Stimulated activated CD8-positive, alpha-beta memory T cell treated with anti-CD3 and anti-CD28 coated beads, Interleukin-12 subunit alpha, Interleukin-12 subunit beta, amount 100 ng/mL, for 24 hours (primary cell): ENCODE measurements around the gene TRDMT1.
A peak's percentile ranks its signal among the peaks of the same experiment; 100 is the strongest.

Experiments used
- DNase-seq: peaks from one replicate; pipeline ENCODE4 v3.0.0-alpha.2; 2020; ENCODE audit errors: extremely low read depth

The TRDMT1 gene, protein sequence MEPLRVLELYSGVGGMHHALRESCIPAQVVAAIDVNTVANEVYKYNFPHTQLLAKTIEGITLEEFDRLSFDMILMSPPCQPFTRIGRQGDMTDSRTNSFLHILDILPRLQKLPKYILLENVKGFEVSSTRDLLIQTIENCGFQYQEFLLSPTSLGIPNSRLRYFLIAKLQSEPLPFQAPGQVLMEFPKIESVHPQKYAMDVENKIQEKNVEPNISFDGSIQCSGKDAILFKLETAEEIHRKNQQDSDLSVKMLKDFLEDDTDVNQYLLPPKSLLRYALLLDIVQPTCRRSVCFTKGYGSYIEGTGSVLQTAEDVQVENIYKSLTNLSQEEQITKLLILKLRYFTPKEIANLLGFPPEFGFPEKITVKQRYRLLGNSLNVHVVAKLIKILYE

DNA sequence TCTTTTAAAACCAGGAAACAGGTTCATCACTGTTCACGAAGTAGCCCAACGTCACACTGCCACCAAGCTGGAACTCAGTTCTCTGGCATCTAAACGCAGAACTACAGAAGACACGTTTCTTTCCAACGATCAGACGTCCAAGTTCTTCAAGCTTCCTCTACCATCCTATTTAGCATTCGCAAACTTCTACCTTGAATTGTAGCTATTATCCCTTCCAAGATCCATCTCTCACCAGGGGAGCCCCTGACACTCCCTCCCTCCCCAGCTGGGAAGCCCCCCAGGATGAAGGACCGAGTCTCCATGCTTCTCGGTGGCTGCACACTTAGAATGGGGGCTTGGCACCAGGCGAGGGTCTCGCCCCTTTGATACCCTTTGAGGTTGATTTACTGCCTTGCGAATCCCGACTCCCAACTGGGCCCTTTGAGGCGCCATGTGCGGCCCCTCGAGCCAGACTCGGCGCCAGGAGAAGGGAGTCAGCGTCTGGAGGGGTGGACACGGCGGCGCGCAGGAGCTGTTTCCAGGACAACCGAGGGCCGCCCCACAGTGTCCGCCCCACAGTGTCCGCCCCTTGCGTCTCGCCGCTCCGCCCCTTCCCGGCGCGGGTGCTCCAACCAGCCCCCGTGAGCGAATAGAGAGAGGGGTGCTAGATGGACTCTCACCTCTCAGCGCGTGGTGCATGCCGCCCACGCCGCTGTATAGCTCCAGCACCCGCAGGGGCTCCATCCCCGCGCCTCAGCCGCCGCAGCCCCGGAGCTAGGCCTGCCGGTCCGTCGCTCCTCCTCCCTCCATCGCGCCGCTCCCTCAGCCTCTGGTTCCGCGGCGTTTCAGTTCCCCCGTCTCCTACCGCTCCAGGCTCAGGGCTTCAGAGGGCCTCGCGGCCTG is at the start of gene TRDMT1:
TSS of gene TRDMT1 (minus strand) at position 761 of the 882 bp plus-strand sequence. CDS start at position 723, 38 bp downstream.
- peak; percentile 49 for DNase-seq

DNA sequence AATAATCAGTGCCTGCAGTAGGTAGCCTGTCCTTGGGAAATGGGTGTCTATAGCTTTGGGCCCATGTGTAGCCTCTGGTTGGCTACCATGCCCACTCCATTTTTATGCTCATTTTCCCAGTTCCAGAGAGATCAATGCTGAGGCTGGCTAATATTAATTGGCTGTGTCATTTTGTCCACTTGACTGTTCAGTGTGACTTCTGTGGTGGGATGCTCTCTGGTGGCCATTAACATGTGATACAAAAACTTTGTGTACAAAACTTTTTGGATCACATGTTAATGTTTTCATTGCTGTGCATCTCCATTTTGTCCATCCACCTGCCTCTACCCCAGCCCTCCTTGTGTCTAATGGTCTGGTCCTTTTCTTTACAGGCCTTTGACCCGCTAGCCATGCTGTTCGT is 49.3 kb upstream of the TRDMT1 start:
- DNase-seq: no peak

- DNase-seq: no peak
These were observed 48.3 kb upstream of the TRDMT1 start for GRCh38 chr10:17249820-17250219.

DNA sequence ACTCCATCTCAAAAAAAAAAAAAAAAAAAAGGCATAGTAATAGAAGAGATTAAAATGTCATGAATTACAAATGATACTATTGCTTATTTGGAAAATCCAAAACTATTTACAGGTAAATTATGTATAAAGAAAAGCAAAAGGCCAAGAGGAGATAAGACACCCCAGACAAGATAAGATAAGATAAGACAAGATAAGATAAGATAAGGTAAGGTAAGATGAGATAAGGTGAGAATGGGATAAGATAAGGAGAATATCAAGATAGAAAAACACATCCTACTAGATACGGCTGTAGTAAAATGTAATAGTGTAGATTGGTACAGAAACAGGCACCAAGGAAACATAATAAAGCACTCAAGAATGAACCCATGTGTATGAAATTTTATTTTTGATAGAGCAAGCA is 47.5 kb upstream of the TRDMT1 start:
- no peak for DNase-seq

DNA sequence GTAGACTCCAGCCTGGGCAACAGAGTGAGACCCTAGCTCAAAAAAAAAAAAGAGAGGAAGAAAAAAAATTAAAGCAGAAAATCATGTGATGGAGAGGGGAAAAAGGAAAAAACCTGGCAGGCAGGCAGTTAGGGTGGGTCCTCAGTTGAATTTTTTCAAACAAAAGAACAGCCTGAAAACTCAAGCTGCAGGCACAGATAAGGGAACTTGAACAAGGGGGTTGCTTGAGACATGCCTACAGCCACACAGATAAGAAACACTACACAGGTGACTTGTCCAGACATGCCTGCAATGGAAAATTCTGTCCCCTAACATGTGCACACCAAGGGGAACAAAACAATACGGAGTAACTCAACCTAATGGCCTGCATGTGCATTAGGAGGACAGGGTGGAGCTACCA is 45.7 kb upstream of the TRDMT1 start:
- DNase-seq: no peak

DNA sequence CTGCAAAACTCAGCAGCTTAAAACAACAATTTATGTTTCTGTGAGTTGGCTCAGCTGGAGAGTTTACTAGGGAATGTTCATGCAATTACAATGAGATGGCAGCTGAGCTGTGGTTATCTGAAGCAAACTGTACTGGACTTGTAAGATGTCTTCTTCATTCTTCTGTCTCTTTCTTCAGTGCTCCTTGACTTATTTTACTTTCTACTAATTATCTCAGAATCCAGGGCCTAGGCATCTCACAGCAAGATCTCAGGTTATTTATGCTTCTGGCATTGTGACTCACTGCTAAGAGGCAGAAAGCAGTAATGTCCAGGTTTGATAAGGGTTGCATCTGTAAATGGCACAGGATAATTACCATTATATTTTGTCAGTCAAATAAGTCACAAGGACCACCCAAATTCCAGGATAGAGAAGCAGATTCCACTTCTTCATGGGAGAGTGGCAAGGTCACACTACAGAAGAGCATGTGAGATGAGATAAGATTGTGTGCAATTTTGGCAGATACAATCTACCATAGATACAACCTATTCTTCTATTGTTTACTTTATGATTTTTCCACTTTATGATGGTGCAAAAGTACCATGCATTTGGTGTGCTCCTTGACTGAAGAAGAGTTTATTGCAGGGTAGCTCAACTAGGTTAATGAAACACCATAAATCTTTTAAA is 43.4 kb upstream of the TRDMT1 start:
- no peak for DNase-seq

GRCh38 chr10:17241611-17242333 is 40.3 kb upstream of the TRDMT1 start:
- no peak for DNase-seq

GRCh38 chr10:17240616-17241015 is 39.1 kb upstream of the TRDMT1 start:
- DNase-seq: no peak

DNA sequence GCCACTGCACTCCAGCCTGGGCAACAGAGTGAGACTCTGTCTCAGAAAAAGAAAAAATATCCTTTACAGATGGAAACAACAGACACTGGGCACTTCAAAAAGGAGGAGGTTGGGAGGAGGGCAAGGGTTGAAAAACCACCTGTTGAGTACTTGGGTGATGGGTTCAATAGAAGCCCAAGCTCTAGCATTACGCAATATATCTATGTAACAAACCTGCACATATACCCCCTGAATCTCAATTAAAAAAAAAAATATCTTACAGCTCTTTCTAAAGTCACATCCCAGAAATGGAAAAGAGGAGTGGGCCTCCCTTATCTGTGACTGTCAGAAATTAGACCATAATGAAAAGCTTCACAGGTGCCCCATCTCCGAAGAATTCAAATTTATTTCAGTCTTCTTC is 38.6 kb upstream of the TRDMT1 start:
- no peak for DNase-seq

DNA sequence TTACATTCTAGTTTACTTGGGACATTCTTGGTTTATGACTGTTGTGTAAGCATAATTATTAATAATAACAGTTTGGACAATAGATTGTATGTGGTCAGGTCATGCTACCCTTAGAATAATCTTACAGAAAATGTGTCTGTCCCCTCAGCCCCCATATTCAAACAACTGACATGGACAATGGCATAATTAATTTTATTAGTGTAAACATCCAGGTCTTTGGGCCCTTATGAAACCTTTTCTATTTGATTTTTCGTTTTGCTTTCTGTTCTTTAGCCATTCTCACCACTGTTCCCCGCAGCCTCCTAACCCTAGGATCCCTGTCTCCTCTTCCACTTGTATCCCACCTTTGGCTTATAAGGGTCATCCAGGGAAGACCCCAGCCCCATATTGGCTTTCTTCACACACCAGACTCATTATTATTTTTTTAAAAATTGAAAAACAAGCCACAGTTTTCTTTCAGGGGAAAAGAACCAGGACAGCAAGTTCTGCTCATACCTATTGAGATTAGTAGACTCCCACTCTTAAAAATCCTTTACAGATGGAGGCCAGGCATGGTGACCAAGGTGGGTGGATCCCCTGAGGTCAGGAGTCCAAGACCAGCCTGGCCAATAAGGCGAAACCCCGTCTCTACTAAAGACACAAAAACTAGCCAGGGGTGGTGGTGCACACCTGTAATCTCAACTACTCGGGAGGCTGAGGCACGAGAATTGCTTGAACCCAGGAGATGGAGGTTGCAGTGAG is 38.0 kb upstream of the TRDMT1 start:
- no peak for DNase-seq

GRCh38 chr10:17238445-17239291 is 37.2 kb upstream of the TRDMT1 start:
- no peak for DNase-seq

- DNase-seq: no peak
These were observed 36.5 kb upstream of the TRDMT1 start for GRCh38 chr10:17237915-17238444.

- no peak for DNase-seq
These were observed 35.7 kb upstream of the TRDMT1 start for GRCh38 chr10:17237149-17237527.

GRCh38 chr10:17236468-17237148 is 35.1 kb upstream of the TRDMT1 start:
- DNase-seq: no peak

DNA sequence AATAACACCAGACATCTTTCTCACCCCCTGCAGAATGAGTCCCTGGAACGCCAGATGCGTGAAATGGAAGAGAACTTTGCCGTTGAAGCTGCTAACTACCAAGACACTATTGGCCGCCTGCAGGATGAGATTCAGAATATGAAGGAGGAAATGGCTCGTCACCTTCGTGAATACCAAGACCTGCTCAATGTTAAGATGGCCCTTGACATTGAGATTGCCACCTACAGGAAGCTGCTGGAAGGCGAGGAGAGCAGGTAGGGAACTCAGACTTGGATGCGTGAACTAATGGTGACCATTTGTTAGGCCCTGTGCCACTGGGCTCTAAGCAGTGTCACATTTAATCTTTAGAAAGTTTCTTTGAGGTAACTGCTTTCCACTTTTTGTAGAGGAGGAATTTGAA is 33.7 kb upstream of the TRDMT1 start:
- no peak for DNase-seq

GRCh38 chr10:17234431-17234945 is 33.0 kb upstream of the TRDMT1 start:
- DNase-seq: no peak

DNA sequence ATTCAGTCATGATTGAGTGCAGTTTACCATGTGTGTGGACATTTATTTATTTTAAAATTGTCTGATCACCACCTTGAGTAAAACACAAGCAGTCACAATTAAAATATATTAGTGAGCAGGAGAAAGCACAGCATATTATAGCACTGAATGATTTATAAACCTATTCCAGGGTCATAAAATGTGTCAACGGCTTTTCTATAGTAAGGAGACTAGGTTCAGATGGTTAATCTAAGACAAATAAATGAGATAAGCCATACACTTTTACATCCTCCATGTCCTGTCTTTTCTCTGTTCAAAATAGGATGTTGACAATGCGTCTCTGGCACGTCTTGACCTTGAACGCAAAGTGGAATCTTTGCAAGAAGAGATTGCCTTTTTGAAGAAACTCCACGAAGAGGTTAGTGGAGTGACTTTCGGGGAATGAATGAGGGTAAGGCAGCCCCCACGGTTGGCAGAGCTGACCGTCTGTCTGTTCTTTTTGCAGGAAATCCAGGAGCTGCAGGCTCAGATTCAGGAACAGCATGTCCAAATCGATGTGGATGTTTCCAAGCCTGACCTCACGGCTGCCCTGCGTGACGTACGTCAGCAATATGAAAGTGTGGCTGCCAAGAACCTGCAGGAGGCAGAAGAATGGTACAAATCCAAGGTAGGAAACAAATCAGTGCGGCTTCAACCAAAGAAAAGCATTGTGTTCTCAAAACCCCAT is 32.0 kb upstream of the TRDMT1 start:
- no peak for DNase-seq

DNA sequence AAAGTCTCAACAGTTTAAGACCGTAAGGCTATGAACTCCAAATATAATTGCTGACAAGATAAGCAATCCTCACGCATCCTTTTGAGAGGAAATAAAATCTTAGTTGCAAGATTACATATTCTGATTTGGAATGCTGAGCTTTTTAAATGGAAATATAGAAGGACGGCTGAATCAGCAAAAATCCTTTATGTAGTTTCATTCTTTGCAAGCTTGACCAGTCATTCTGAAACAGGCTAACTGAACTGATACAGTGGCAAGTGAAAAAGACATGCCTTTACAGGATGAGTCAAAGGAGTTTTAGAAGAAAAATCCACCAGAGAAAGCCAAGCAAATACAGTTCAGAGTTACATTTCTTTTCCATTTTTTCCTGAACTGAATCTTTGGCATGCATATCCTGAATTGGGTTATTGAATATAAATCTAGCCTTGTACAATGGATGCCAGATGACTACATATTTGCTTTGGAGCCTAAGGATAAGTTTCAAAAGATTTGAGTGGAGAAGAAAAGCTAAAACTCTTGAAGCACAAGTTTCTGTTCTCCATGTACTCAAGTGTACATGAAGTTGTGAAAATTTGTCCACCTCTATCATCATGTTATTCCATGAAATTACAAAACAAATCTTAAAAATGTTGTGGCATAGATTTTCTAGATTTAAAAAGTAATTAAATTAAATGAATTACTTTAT is 30.9 kb upstream of the TRDMT1 start:
- DNase-seq: no peak
